NCI-H526 (cell line): ENCODE results near the gene BSN.
A peak's percentile ranks its signal among the peaks of the same experiment; 100 is the strongest.

Source experiments
- DNase-seq, 2 experiments: peaks; one replicate each; lab custom pipeline; 2025; lab: John Stamatoyannopoulos, UW

The BSN gene

DNA sequence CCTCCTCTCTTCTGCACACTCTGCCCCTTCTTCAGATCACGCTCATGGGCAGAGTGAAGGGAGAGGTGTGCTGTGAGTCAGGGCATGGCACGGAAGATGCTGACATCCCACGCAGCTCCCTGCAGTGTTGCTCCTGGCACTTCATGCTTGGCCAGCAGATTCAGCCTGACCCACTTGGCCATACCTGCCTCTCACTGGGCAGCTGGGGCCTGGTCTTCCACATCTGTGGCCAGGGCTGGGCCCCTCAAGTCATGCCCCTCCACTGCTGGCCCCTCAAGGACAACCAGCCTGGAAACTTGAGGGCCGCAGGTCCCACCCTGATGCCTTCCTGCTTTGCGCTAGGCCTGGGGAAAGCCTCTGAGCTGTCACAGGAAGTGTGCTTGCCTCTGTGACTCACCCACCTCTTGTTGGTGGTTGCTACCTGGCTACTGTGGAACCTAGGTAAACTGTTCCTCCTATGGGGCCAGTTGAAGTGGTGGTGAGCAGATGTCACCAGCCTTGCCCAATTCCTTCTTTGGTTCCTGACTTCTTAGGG, 48.7 kb downstream of the BSN start:
- no peak for DNase-seq

DNA sequence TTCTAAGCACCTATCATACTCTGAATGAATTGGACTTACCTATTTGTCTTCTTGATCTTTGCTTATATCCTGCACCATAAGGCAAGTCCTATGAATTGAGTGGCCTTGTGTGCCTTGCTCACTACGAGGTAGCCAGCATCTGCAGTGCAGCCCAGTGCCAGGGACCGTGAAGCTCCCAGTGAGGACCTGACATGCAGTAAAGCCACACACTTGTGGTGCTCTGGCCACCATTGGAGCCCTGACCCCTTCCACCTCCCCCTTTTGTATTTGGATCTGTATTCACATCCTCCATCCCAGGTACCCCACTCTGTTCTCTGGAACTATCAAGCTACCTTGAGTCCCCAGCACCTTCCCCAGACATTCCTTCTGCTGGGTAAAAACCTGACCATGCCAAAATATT, 52.1 kb downstream of the BSN start:
- peak in 1 of 2 experiments; percentile 6 for DNase-seq

GRCh38 chr3:49607105-49607591, 52.9 kb downstream of the BSN start:
- DNase-seq, result no peak

DNA sequence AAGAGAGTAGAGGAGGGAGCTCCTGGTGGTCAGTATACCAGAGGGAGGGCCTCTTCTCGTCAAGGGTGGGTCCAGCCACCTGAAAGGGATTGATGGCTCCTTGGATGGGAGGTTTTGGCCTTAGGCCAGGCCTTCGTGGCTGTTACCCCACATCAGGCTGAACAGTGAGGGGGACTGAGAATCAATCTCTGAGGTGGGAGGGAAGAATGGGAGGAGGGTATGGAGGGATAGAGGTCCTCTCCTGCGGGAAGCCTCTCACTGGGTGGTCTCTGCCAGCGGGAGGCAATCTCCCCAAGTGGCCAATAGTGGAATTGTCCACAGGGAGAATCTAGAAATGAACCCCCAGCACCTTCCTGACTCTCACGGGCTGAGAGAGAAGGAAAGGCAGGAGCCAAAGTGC, 53.5 kb downstream of the BSN start:
- no peak for DNase-seq

GRCh38 chr3:49609314-49609713, 55.0 kb downstream of the BSN start:
- no peak for DNase-seq

GRCh38 chr3:49609815-49610214, 55.5 kb downstream of the BSN start:
- DNase-seq, result no peak

DNA sequence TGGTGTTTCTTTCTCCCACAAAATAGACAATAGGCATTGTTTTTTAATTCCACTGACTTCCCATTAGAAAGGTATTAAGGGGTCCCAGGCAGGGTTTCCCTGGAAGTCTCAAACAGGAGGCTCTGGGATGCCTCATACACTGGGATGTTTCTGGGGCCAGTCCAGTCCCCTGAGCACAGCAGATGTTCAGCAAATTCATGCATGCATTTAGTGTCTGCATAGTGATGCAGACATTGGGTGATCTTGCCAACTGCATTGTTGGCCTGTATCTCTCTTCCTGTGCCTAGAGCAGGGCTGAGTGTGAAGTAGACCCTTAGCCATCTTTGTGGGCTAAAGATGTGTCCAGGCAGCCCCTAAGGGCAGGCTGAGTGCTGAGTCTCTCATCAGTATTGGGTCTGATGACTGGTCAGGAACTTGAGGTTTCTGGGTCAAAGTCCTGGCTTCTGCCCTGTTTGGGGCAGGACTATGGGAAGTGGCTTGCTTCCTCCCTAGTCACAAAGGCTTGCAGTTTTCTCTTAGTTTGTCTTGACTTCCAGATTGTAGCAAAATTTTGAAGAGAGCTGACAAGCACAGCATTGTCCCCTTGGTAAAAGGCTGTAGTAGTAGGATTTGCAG, 56.5 kb downstream of the BSN start:
- no peak for DNase-seq

- no peak for DNase-seq
Measured at GRCh38 chr3:49611291-49611690, 57.0 kb downstream of the BSN start.

- DNase-seq, result no peak
Measured at GRCh38 chr3:49611719-49612118, 57.4 kb downstream of the BSN start.

GRCh38 chr3:49614936-49615335, 60.7 kb downstream of the BSN start:
- no peak for DNase-seq

DNA sequence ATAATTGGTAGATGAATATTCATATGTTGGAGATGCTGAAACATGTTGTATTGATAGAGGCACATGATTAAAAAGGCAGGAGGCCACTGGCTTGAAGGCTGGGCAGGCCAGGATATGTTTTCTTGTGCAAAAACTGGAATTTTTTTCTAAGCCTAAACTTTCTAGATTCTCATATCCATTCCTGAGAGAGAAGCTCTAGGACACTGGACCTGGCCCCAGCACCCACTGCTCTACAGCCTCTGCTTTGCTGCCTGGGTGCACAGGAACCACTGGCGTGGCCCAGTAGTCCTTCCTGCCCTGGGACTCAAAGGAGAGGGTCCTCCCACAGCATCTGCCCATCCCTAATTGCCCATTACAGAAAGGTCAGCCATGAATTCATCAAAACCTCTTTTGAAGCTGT, 61.8 kb downstream of the BSN start:
- DNase-seq, result no peak

- DNase-seq, result no peak
Measured at GRCh38 chr3:49616491-49616941, 62.2 kb downstream of the BSN start.

GRCh38 chr3:49617390-49618013, 63.2 kb downstream of the BSN start:
- no peak for DNase-seq

DNA sequence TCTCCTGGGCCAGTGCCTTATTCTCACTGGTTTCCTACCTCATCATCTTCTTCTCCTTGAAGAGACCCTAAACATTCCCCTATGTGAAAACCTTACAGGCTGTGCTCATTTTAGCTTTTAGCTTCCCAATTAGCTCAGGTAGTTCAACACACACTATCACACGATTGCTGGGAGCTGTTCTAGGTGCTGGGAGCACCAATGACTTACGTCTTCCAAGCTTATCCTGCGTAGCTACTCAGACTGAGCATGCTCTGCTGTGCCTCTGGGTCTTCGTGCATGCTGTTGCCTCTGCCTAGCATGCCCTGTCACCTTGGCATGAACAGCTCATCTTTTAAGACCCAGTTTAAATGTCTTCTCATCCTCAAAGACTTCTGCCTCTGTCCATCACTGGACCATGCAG, 64.1 kb downstream of the BSN start:
- DNase-seq, result no peak

- no peak for DNase-seq
Measured at GRCh38 chr3:49619649-49620048, 65.4 kb downstream of the BSN start.

GRCh38 chr3:49620728-49621127, 66.5 kb downstream of the BSN start:
- DNase-seq, result no peak

DNA sequence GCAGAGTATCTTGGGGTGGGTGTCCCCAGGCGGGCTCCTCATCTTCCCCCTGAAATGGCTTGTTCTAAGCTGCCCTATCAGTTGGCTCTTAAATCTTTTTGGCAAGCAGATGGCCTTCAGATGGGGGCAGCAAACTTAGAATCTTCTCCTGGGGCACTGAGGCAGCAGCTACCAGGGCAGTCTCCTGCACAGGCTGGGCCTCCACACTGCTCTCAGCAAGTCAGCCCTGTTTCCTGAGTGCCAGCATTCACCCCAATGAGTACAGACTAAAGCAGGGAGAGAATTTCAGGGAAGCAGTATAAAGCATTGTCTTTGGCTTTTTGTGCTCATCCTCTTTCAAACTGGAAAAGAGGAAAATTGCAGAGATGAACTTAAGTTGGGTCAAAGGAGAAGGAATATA, 68.8 kb downstream of the BSN start:
- DNase-seq, result no peak

DNA sequence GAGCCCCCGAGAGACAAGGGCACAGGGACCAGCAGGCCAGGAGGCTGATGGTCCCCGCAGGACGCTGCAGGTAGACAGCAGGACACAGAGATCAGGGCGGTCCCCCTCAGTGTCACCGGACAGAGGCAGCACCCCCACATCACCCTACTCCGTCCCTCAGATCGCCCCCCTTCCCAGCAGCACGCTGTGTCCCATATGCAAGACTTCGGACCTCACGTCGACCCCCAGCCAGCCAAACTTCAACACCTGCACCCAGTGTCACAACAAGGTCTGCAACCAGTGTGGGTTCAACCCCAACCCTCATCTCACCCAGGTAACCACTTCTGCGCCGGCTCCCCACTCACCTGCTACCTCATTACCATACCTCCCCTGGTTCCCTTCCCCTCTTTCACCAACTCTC, 70.8 kb downstream of the BSN start:
- no peak for DNase-seq

DNA sequence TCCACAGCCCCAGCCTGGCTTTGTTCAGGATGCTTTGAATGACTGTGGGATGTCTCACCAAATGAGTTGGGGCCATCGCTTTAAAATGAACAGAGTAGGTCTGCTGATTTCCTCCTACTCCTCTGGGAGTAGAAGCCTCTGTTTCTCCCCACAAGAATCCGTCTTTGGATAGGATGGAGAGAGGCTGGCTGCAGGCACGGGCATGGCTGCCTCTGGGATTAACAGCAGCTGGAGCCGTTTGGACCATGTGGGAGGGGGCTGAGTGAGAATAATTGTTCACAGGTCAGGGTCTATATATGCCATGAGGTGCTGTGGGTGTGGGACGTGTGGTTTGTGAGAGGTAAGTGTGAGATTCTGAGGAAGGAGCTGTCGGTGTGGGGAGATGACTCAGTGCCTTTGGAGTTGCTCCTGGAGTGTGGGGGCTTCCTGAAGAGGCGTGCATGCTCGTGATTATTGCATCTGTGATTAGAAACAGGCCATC, 71.9 kb downstream of the BSN start:
- no peak for DNase-seq

GRCh38 chr3:49626796-49627195, 72.5 kb downstream of the BSN start:
- DNase-seq, result no peak

DNA sequence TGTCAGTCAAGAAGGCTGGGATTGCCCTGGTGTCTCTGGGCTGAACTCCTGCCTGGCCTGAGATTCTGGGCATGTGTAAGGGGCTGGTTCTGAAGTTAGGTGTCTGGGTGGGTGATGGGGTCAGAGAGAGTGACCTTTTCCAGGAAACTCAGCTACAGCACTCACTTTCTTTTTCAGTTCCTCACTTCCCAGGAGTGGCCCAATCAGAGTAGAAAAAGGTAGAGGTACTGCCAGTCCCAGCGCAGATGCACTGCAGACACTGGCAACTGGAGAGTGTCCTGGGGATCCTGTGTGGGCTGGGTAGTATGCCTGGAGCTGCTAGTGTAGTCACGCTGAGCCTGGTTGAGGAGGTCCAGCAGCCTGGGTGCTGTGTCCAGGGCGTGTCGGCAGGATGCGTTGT, 73.4 kb downstream of the BSN start:
- DNase-seq, result no peak

DNA sequence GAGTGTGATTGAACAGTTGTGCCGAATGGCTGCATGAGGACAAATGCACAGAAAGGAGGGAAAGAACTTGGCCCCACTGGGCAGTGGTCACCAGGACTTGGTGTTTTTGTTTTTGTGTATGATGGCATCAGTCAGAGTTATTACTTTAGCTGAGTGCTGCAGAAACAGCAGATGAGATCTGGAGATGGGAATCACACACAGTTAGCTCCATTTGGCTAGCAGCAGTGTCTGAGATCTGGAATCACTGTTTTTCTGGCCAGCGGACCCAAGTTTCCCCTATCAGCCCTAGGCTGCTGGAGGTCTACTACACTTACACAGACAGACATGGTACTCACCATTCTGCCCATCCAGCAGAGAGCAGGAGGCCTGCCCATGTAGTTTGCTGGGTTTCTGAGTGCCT, 74.0 kb downstream of the BSN start:
- no peak for DNase-seq

DNA sequence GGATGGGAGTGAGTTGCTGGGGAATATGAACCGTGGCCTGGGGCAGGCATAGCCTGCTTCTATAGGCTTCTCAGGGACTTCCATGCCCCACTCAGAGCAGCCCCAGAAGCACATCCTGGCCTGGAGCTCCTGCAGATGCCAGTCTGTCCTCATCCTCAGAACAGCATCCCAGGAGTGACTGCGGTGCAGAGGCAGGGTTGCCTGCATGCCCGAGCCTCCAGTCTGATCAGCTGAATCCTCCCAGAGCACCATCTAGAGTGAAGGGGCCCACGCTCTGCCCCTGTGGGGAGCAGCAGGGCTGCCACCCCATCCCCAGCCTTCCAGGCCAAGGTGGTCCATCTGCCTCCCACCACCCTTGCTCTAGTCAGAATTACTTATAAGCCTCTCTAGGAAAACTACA, 75.2 kb downstream of the BSN start:
- no peak for DNase-seq

DNA sequence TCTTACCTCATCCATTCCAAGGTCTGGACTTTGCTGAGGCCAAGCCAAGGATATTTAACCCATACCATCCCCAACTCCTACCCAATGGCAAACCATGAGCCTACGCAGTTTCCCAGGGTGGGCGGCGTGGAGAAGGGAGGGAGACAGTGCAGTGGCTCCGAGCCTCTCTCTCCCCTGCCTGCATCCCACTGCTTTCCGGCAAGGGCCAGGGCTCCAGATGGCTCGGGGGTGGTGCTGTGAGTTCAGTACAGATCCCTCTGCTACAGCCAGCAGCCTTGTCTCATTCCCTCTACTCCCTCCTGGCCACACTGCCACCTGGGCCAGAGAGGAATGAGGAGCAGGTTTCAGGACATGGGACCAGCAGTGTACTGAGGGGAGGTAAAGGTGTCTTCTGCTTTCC, 75.6 kb downstream of the BSN start:
- DNase-seq, result no peak
